Osteoblast (primary cell): ENCODE data around the gene NFIL3. TPM values are rescaled to one million over a fixed set of nuclear protein-coding genes. Genes with fewer than 3 reads are reported as not detected.

Experiments
- DNase-seq: peaks from one replicate; pipeline ENCODE4 v3.0.0; 2011; ENCODE audit warnings: low spot score, mixed read lengths; ENCODE audit not compliant: insufficient read length; ENCODE audit errors: missing footprints
- H2AFZ ChIP-seq: 2 replicates; pipeline ENCODE4 v1.6.0; 2011; ENCODE audit warnings: mild to moderate bottlenecking, low read length
- H3K27ac ChIP-seq: 2 replicates; pipeline ENCODE4 v1.5.1; 2011; ENCODE audit warnings: mild to moderate bottlenecking, low read depth, low read length, moderate library complexity
- H3K27me3 ChIP-seq: 2 replicates; pipeline ENCODE4 v1.6.0; 2012; ENCODE audit warnings: mild to moderate bottlenecking, control low read depth, inconsistent platforms, low read length, moderate library complexity; ENCODE audit not compliant: insufficient read depth
- H3K36me3 ChIP-seq: 2 replicates; pipeline ENCODE4 v1.5.1; 2011; ENCODE audit warnings: mild to moderate bottlenecking, low read length, control low read depth, moderate library complexity; ENCODE audit not compliant: insufficient read depth
- H3K4me1 ChIP-seq: 2 replicates; pipeline ENCODE4 v1.5.1; 2011; ENCODE audit warnings: mild to moderate bottlenecking, low read length, control low read depth, moderate library complexity; ENCODE audit not compliant: insufficient read depth
- H3K4me2 ChIP-seq: 2 replicates; pipeline ENCODE4 v1.6.0; 2011; ENCODE audit warnings: mild to moderate bottlenecking, low read length; ENCODE audit not compliant: insufficient read depth
- H3K4me3 ChIP-seq: fragments of 200-600 bp; sonication (generic); 3 replicates; pipeline ENCODE4 v1.5.1; 2012; ENCODE audit warnings: mild to moderate bottlenecking, low read length, inconsistent platforms; ENCODE audit not compliant: insufficient read depth
- H3K79me2 ChIP-seq: 2 replicates; pipeline ENCODE4 v1.6.0; 2012; ENCODE audit warnings: mild to moderate bottlenecking, low read length, control low read depth, inconsistent platforms; ENCODE audit not compliant: insufficient read depth
- H3K9me3 ChIP-seq: 2 replicates; pipeline ENCODE4 v1.5.1; 2011; ENCODE audit warnings: low read depth, low read length, control low read depth
- H4K20me1 ChIP-seq: 2 replicates; pipeline ENCODE4 v1.6.0; 2012; ENCODE audit warnings: mild to moderate bottlenecking, low read length, control low read depth; ENCODE audit not compliant: insufficient read depth
- total RNA-seq: library from RNA; depleted of rRNA; stranded (reverse); fragments of >200 nt; gene quantifications from 2 replicates; pipeline ENCODE4 v1.2.3, GENCODE V29; 2012
- TF ChIP-seq, protein P1 (sequence below): IDR thresholded peaks from 2 replicates; pipeline ENCODE4 v1.5.1; 2011; ENCODE audit warnings: mild to moderate bottlenecking, low read depth, low read length, moderate library complexity; ENCODE audit errors: extremely low read depth

Gene NFIL3
- total RNA-seq, 1 donor: 26.1 TPM

- TF ChIP-seq, protein P1, sequence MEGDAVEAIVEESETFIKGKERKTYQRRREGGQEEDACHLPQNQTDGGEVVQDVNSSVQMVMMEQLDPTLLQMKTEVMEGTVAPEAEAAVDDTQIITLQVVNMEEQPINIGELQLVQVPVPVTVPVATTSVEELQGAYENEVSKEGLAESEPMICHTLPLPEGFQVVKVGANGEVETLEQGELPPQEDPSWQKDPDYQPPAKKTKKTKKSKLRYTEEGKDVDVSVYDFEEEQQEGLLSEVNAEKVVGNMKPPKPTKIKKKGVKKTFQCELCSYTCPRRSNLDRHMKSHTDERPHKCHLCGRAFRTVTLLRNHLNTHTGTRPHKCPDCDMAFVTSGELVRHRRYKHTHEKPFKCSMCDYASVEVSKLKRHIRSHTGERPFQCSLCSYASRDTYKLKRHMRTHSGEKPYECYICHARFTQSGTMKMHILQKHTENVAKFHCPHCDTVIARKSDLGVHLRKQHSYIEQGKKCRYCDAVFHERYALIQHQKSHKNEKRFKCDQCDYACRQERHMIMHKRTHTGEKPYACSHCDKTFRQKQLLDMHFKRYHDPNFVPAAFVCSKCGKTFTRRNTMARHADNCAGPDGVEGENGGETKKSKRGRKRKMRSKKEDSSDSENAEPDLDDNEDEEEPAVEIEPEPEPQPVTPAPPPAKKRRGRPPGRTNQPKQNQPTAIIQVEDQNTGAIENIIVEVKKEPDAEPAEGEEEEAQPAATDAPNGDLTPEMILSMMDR: no peak
- H3K79me2 ChIP-seq: peaks cover 42% of the 10 kb centered on the region
These were observed 597 bp downstream of the NFIL3 start for GRCh38 chr9:91422758-91423711.

DNA sequence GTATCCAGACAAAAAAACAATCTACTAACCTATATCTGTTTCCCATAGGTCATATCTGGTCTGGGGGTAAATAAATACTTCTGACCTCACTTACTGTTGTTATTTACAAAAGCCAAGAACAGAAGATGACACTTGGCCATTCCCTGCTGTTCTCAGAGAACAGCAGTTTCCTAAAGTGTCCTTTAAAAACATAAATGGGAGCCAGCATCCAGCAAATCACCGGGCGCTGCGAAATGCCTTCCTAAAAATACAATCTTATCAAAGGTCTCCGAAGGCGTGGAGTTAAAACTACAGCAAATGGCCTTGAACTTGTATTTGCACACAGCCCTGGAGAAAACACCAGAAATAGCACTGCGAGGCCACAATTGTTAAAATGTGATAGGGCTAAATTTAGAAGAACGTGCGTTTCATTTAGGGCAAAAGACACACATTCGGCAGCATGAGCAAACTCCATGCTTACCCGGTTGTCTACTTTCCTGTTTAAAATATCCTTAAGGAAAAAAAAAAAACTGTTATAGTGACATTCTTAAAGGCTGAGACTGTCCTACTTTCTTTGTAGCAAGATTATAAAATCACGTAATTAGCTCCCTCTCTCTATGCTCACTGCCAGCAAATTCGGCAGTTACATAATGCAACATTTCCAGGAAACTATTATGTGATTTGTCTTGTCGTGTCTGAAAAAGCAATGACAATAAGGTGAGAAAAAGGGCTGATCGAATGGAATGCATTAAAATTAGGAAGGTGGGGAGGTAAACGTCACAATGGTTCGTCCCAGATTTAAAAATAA is 1.5 kb downstream of the NFIL3 start:
- Histone ChIP-seq H4K20me1 (peaks cover 5% of the 10 kb centered on the region), H2AFZ (no peak overlapping the region)
- DNase-seq: peak; percentile 95

More at GRCh38 chr9:91422758-91423711, 597 bp downstream of the NFIL3 start:
- no peaks in the 10 kb centered on the region for H3K36me3 ChIP-seq
- peaks cover 5% of the 10 kb centered on the region for H4K20me1 ChIP-seq
- H3K9me3 ChIP-seq: no peaks in the 10 kb centered on the region
- DNase-seq: peak; percentile 95
- peak overlapping the region; percentile 87 for H3K27ac ChIP-seq
- H2AFZ ChIP-seq: no peak overlapping the region
- peaks cover 46% of the 10 kb centered on the region for H3K4me1 ChIP-seq
- H3K4me3 ChIP-seq: peak overlapping the region; percentile 92
- H3K27me3 ChIP-seq: no peaks in the 10 kb centered on the region
- H3K4me2 ChIP-seq: peak overlapping the region; percentile 94

DNA sequence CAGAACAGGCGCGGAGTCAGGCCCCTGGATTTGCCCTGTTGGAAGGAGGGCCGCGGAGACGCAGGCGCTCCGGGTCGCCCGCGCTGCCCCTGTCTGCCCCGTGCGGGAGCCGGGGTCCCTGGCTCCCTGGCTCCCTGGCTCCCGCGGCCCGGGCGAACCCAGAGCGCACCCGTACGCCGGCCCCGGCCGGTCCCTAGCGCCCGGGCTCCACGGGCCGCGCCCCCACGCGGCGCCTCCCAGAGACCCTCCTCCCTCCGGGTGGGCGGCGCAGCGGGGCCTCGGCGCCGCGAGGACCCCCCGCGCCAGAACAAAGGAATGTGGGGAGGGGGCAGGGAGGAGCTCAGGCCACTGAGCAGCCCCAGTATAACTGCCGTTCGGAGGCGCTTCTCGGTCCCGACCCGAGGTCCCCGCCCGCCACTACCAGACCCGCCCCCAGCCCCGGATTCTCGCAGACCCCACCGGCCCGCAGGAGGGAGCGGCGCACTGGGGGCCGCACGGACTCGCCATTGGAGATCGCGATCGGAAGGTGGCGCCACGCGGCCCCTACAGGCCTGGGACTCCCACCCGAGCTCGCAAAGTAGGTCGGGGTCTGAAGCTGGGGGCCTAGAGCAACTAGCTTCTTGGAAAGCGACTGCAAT is 2.4 kb downstream of the NFIL3 start:
- peak overlapping the region; percentile 94 for H3K4me2 ChIP-seq
- peak; percentile 88 for DNase-seq
- peaks cover 49% of the 10 kb centered on the region for H3K4me1 ChIP-seq
- H3K27ac ChIP-seq: peak overlapping the region; percentile 87
- peaks cover 58% of the 10 kb centered on the region for H3K79me2 ChIP-seq
- TF ChIP-seq, protein P1: peak; percentile 39
- no peak overlapping the region for H2AFZ ChIP-seq
- no peaks in the 10 kb centered on the region for H3K27me3 ChIP-seq
- H3K9me3 ChIP-seq: no peaks in the 10 kb centered on the region
- H3K36me3 ChIP-seq: no peaks in the 10 kb centered on the region
- peaks cover 5% of the 10 kb centered on the region for H4K20me1 ChIP-seq
- peak overlapping the region; percentile 92 for H3K4me3 ChIP-seq

More for the DNA sequence above, 1.5 kb downstream of the NFIL3 start:
- Histone ChIP-seq H3K36me3 (no peaks in the 10 kb centered on the region), H3K79me2 (peaks cover 51% of the 10 kb centered on the region), H3K27me3 (no peaks in the 10 kb centered on the region), H3K27ac (peak overlapping the region; percentile 87), H3K9me3 (no peaks in the 10 kb centered on the region), H3K4me3 (peak overlapping the region; percentile 92), H3K4me1 (peaks cover 42% of the 10 kb centered on the region), H3K4me2 (peak overlapping the region; percentile 94)
- TF ChIP-seq, protein P1: no peak
